ENCODE measurements around the gene CORO7.

DNA sequence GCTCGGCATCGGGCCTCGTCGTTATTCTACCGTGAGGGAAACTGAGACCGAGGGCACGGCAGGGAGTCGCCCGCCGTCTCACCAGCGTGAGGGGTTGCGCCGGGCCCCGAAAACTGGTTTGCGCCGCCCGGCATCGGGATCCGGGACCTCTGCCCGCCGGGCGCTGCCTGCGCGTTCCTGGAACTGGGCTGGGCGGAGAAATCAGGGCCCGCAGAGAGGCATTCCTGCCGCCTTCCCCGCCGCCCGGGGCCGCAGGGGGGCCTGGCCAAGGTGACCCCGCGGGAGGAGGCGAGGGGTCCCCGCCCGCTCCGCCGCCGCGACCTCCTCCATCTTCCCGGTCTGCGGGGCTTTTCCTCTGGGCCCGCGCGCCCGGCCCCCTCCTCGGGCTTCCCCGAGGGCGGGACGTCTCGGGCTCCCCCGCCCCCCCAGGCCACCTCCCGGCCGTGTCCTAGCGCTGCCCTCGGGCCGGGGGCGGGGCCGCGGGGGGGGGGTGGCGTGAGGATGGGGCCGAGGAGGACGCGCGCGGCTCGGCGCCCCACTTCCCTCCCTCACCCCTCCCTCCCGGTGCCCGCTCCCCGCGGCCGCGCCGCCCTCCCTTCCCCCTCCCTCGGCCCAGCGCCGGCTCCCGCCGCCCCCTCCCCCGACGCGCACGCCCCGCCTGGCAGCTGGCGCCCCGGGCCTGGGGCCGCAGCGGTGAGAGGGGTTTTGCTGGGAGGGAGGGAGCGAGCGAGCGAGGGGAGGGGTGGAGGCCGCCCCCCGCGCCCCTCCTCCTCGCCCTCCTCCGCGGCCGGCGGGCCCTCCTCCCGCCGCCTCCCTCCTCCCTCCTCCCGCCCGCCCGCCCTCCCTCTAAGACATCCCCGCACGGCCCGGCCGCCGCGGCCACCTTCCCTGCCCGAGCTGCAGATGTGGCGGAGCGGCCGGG lies 100.9 kb downstream of the CORO7 start, which contains the start of gene GLIS2:
- TF ChIP-seq, protein P1, sequence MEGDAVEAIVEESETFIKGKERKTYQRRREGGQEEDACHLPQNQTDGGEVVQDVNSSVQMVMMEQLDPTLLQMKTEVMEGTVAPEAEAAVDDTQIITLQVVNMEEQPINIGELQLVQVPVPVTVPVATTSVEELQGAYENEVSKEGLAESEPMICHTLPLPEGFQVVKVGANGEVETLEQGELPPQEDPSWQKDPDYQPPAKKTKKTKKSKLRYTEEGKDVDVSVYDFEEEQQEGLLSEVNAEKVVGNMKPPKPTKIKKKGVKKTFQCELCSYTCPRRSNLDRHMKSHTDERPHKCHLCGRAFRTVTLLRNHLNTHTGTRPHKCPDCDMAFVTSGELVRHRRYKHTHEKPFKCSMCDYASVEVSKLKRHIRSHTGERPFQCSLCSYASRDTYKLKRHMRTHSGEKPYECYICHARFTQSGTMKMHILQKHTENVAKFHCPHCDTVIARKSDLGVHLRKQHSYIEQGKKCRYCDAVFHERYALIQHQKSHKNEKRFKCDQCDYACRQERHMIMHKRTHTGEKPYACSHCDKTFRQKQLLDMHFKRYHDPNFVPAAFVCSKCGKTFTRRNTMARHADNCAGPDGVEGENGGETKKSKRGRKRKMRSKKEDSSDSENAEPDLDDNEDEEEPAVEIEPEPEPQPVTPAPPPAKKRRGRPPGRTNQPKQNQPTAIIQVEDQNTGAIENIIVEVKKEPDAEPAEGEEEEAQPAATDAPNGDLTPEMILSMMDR (IDR thresholded peaks at IDR 0.05; ENCODE audit: low read depth, low read length): no peak
- TF ChIP-seq POLR2A (IDR thresholded peaks at IDR 0.05; ENCODE audit: extremely low read depth, insufficient read length) (no peak), MYC (IDR thresholded peaks at IDR 0.05; ENCODE audit: low read depth, low read length) (no peak)
- TF ChIP-seq, protein P2, sequence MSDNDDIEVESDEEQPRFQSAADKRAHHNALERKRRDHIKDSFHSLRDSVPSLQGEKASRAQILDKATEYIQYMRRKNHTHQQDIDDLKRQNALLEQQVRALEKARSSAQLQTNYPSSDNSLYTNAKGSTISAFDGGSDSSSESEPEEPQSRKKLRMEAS (IDR thresholded peaks at IDR 0.05; ENCODE audit: low read depth, low read length): no peak

Measured in NB4 (cell line).